IPS-18c (cell line): ENCODE data around the gene RRAD.
"Not testable (repeated sequence)": the region's sequence is repeated elsewhere in the genome, so short reads cannot be mapped to it uniquely, and the experiment has no call there.

Experiments
- H3K4me3 ChIP-seq: 2 replicates; pipeline ENCODE4 v1.7.0; 2013; ENCODE audit warnings: low read depth, mild to moderate bottlenecking, low read length, moderate library complexity; ENCODE audit not compliant: insufficient read depth
- H3K9me3 ChIP-seq: one replicate; pipeline ENCODE4 v1.6.1; 2013; ENCODE audit warnings: mild to moderate bottlenecking, low read length, moderate library complexity; ENCODE audit not compliant: control insufficient read depth, insufficient read depth

Gene RRAD

DNA sequence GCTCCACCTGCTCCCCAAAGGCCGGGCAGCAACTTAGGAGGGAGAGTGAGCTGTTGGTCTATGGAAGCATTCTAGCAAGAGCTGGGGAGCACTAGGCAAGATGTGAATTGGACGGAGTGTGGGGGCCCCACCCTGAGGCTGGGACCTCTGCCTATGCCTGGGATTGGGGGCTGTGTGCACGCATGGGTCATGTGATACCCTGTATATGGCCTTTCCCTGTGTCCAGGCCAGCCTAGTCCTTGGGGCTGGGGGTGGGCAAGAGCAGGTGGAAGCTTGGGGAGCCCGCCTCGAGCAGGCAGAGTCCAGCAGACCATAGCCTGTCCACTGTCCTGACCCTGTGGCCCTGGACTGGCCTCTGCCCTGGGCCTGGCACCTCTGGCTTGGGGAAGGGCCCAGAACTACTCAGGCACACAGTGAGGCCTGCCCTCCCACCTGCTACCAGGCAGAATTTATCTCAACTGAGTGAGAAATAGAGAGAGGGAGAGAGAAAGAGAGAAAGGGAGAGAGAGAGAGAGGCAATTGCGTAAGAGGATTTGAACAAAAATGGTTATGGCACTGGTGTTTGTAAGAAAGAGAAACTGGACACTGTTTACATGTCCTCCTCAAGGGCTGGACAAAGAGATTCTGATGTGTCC lies 25.9 kb downstream of the RRAD start:
- Histone ChIP-seq H3K4me3 (no peak overlapping the region), H3K9me3 (peaks cover 3% of the 10 kb centered on the region)

DNA sequence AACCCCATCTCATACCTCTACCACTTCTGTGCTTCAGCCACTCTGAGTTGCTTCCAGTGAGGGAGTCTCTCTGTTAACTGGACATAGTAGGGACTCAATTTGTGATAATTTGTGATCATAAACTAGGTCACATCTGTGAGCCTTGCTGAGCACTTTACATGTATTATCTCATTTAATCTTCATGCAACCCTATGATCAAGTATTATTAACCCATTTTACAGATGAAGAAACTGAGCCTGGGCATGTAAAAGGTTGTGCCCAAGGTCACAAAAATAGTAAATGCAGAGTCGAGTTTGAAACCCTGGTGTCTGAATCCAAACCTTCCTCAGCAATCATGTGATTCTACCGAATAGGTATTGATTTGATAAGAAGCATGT lies 26.4 kb downstream of the RRAD start:
- peaks cover 3% of the 10 kb centered on the region for H3K9me3 ChIP-seq
- no peak overlapping the region for H3K4me3 ChIP-seq

DNA sequence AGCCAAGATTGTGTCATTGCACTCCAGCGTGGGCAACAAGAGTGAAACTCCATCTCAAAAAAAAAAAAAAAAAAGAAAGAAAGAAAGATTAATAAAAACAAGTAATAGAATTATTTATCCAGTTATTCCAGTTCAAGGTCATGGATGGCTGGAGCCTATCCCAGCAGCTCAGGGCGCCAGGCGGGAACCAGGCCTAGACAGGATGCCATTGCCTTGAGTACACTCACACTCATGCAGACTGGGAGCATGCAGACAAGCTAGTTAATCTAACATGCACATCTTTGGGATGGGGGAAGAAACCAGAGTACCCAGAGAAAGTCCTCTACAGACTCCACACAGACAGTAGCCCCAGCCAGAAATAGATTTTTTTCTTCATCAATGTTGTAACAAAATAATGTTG lies 27.1 kb downstream of the RRAD start:
- no peak overlapping the region for H3K4me3 ChIP-seq
- peaks cover 3% of the 10 kb centered on the region for H3K9me3 ChIP-seq

GRCh38 chr16:66896682-66897081 lies 28.7 kb downstream of the RRAD start:
- H3K9me3 ChIP-seq, H3K4me3 ChIP-seq: not testable (repeated sequence)

DNA sequence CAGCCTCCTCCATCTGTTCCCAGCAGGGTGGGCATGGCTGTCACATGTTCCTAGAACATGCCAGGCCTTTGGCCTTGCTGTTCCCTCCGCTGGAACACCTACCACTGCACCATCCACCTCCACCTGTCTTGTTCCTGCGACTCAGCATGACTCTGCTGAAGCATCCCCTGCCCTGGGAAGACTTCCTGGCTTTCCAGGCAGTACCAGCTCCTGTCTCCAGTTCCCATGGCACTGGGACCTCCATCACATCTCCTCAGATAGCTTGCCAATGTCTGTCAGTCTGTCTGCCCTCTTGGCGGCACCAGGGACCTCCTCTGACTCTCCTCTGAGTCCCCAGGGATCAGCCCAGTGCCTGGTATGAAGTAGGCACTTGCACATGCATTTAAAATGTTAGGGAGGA lies 29.3 kb downstream of the RRAD start:
- Histone ChIP-seq H3K9me3 (peaks cover 3% of the 10 kb centered on the region), H3K4me3 (no peak overlapping the region)

DNA sequence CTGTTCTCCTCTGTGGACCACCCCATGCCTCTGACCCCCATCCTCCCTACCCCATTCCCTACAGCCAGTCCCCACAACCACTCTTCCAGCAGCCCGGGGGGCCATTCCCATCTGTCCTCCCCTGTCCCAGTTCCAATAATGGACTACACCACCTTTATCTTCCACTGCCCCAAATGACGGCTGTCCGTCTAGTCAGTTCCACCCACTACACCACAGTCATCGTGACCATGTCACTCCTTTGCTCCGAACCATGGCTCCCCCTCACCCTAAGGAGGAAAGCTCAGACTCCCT lies 29.7 kb downstream of the RRAD start:
- no peak overlapping the region for H3K4me3 ChIP-seq
- peaks cover 3% of the 10 kb centered on the region for H3K9me3 ChIP-seq

GRCh38 chr16:66894948-66895688 lies 30.2 kb downstream of the RRAD start:
- H3K9me3 ChIP-seq = peaks cover 3% of the 10 kb centered on the region
- H3K4me3 ChIP-seq = no peak overlapping the region

- Histone ChIP-seq H3K4me3 (no peak overlapping the region), H3K9me3 (peaks cover 3% of the 10 kb centered on the region)
Observed at GRCh38 chr16:66894055-66894454, 31.3 kb downstream of the RRAD start.

GRCh38 chr16:66891797-66892196 lies 33.5 kb downstream of the RRAD start:
- Histone ChIP-seq H3K9me3 (peaks cover 3% of the 10 kb centered on the region), H3K4me3 (no peak overlapping the region)

DNA sequence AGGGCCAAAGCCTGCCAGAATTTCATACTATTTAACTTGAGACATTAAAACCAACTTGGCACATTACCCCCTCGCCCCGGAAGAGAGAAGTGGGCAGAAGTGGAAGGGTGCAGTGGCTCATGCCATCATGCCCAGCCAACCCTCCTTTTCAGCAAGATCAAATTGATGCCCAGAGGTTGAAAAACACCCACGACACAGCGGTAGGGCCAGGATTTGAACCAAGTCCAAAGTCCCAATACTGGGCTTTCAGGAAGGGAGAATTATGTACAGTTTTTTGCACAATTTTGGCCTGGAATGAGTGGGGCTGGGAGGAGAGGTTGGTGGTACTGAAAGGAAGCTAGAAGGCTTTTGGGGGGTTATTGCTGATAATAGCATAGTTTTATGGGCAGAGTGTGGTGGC lies 34.0 kb downstream of the RRAD start:
- Histone ChIP-seq H3K4me3 (no peak overlapping the region), H3K9me3 (peaks cover 3% of the 10 kb centered on the region)

DNA sequence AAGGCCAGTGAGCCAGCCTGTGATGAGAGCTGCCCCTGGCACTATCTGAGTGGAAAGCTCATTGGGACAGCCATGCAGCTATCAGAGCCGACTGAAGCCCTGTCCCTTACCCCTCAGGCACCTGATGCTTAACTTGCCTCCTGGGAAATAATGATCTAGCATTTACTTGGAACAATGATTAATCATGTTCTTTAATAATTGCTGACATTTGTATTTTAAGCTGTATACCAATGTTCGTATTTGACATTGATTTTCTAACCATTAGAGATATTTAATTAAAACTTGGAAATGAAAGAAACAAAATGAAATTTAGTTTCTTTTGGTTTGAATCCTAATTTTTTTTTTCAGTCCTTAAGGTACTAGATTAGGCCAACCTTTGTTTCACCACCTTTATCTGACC lies 34.5 kb downstream of the RRAD start:
- no peaks in the 10 kb centered on the region for H3K9me3 ChIP-seq
- H3K4me3 ChIP-seq = no peak overlapping the region

DNA sequence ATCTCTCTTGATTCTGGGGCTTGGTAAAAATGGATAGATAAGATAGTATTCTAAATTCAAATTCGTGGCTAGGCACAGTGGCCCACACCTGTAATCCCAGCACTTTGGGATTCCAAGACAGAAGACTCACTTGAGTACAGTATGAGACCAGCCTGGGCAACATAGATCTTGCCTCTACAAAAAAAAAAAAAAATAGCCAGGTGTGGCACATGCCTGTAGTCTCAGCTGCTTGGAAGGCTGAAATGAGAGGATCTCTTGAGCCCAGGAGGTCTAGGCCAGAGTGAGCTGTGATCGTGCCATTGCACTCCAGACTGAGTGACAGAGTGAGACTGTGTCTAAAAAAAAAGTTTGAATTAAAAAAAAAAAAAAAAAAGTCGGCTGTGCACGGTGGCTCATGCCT lies 35.7 kb downstream of the RRAD start:
- H3K9me3 ChIP-seq = no peaks in the 10 kb centered on the region
- H3K4me3 ChIP-seq = no peak overlapping the region

DNA sequence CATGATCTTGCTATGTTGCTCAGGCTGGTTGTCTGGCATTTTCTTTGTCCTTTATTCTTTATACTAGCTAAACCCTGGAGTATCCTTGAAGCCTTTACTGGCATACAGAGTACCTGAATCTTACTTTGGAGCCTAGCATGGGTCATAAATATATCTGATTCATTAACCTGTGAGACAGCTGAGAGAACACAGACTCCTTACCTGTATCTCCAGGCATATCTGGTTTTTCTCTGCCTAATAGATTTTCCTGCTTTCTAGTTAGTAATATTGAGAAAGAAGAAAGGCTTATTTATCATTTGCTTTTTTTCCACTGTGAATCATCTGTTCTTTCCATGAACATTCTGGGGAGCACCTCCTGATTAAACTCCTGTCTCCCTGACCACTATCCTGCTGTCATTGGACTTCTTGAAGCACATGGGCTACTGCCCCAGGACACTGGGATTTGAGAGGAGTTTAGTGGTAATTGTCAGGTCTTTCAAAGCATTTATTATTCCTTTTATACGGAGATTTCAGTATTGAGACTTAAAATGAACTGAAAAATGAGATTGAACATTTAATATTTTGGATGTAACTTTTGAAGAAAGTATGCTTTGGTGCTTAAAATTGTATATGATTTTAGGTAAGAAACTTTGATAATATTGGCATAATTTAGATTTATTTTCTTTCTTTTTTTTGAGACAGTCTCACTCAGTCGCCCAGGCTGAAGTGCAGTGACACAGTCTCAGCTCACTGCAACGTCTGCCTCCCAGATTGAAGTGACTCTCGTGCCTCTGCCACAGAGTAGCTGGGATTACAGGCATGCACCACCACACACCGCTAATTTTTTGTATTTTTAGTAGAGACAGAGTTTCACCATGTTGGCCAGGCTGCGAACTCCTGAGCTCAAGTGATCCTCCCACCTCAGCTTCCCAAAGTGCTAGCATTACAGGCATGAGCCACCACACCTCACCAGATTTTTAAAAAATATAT lies 36.4 kb downstream of the RRAD start:
- Histone ChIP-seq H3K4me3 (no peak overlapping the region), H3K9me3 (no peaks in the 10 kb centered on the region)

GRCh38 chr16:66886914-66887313 lies 38.4 kb downstream of the RRAD start:
- no peak overlapping the region for H3K4me3 ChIP-seq
- H3K9me3 ChIP-seq = no peaks in the 10 kb centered on the region

- no peak overlapping the region for H3K4me3 ChIP-seq
Observed at GRCh38 chr16:66886321-66886720, 39.0 kb downstream of the RRAD start.

GRCh38 chr16:66885491-66885890 lies 39.8 kb downstream of the RRAD start:
- H3K9me3 ChIP-seq = no peaks in the 10 kb centered on the region
- H3K4me3 ChIP-seq = no peak overlapping the region

More at GRCh38 chr16:66886321-66886720, 39.0 kb downstream of the RRAD start:
- no peaks in the 10 kb centered on the region for H3K9me3 ChIP-seq

DNA sequence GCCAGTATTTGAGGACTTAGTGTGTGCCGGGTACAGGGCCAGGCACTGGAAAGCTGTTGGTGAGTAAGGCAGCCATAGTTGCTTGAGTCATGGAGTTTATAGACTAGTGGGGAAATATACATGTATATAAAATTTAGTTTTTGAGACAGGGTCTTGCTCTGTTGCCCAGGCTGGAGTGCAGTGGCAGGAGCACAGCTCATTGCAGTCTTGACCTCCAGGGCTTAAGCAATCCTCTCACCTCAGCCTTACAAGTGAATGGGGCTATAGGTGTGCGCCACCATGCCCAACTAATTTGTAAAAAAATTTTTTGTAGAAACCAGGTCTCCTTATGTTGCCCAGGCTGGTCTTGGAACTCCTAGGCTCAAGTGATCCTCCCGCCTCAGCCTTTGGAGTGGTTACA lies 42.6 kb downstream of the RRAD start:
- Histone ChIP-seq H3K4me3 (no peak overlapping the region), H3K9me3 (no peaks in the 10 kb centered on the region)

GRCh38 chr16:66881964-66882508 lies 43.3 kb downstream of the RRAD start:
- Histone ChIP-seq H3K9me3 (no peaks in the 10 kb centered on the region), H3K4me3 (no peak overlapping the region)
